Measurements from ENCODE around the gene RAB7B. TPM values are rescaled to one million over a fixed set of nuclear protein-coding genes. Genes with fewer than 3 reads are reported as not detected.
A peak's percentile ranks its signal among the peaks of the same experiment; 100 is the strongest.
"Not testable (repeated sequence)": the region's sequence is repeated elsewhere in the genome, so short reads cannot be mapped to it uniquely, and the experiment has no call there.

The RAB7B gene
- total RNA-seq, 1 donor from 2014 or later, result 0.13 TPM

- DNase-seq (ENCODE audit: low read depth), result peak; percentile 89
Measured at GRCh38 chr1:206001476-206001888, 1.7 kb downstream of the RAB7B start.

DNA sequence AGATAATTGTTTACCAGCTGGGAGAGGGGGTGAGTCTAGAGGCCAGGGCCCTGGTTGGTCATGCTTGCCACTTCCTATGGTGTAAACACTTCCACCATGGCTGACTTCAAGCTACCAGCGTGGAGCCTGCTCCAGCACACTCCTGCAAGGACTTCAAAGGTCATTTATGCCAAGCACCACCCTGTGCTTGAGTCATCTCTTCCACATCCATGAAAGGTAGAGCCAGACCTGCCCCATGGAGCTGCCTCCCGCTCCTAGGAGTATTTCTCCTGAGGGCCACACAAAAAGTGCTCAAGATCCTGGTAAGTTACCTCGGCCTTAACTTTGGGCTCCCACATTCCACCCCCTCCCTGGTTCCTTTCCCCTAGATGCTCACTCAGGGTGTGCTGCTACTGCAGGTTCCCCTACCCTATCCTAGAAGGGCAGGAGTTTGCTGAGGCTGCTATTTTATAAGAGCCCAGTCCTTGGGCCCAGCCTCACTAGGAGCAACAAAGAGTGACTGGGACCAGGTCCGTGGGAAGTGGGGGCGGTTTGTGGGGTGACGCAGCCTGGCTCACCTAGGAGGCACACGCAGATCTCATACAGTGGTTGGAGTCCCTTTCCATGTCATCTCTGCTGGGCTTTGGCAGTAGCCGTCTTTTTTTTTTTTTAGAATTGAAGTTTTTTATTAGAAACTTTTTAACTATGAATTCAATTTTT lies 2.4 kb downstream of the RAB7B start:
- Histone ChIP-seq H3K4me3 (ENCODE audit: low read depth, low read length) (no peak overlapping the region), H3K36me3 (ENCODE audit: control insufficient read depth, insufficient read depth, low read length) (no peaks in the 10 kb centered on the region), H3K27me3 (ENCODE audit: control insufficient read depth, insufficient read depth, low read length) (no peaks in the 10 kb centered on the region)
- TF ChIP-seq, protein P1, sequence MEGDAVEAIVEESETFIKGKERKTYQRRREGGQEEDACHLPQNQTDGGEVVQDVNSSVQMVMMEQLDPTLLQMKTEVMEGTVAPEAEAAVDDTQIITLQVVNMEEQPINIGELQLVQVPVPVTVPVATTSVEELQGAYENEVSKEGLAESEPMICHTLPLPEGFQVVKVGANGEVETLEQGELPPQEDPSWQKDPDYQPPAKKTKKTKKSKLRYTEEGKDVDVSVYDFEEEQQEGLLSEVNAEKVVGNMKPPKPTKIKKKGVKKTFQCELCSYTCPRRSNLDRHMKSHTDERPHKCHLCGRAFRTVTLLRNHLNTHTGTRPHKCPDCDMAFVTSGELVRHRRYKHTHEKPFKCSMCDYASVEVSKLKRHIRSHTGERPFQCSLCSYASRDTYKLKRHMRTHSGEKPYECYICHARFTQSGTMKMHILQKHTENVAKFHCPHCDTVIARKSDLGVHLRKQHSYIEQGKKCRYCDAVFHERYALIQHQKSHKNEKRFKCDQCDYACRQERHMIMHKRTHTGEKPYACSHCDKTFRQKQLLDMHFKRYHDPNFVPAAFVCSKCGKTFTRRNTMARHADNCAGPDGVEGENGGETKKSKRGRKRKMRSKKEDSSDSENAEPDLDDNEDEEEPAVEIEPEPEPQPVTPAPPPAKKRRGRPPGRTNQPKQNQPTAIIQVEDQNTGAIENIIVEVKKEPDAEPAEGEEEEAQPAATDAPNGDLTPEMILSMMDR (IDR thresholded peaks at IDR 0.05; ENCODE audit: insufficient read depth, low read length, poor library complexity, severe bottlenecking), result no peak
- DNase-seq (ENCODE audit: low read depth), result no peak

More at GRCh38 chr1:206001476-206001888, 1.7 kb downstream of the RAB7B start:
- no peaks in the 10 kb centered on the region for H3K36me3 ChIP-seq (ENCODE audit: control insufficient read depth, insufficient read depth, low read length)
- TF ChIP-seq, protein P1 (IDR thresholded peaks at IDR 0.05; ENCODE audit: insufficient read depth, low read length, poor library complexity, severe bottlenecking), result no peak
- no peaks in the 10 kb centered on the region for H3K27me3 ChIP-seq (ENCODE audit: control insufficient read depth, insufficient read depth, low read length)
- H3K4me3 ChIP-seq (ENCODE audit: low read depth, low read length), result no peak overlapping the region

- no peak for DNase-seq (ENCODE audit: low read depth)
- Histone ChIP-seq H3K27me3 (ENCODE audit: control insufficient read depth, insufficient read depth, low read length) (no peaks in the 10 kb centered on the region), H3K4me3 (ENCODE audit: low read depth, low read length) (no peak overlapping the region), H3K36me3 (ENCODE audit: control insufficient read depth, insufficient read depth, low read length) (no peaks in the 10 kb centered on the region)
- TF ChIP-seq, protein P1 (IDR thresholded peaks at IDR 0.05; ENCODE audit: insufficient read depth, low read length, poor library complexity, severe bottlenecking), result no peak
Measured at GRCh38 chr1:205998457-205999241, 4.5 kb downstream of the RAB7B start.

DNA sequence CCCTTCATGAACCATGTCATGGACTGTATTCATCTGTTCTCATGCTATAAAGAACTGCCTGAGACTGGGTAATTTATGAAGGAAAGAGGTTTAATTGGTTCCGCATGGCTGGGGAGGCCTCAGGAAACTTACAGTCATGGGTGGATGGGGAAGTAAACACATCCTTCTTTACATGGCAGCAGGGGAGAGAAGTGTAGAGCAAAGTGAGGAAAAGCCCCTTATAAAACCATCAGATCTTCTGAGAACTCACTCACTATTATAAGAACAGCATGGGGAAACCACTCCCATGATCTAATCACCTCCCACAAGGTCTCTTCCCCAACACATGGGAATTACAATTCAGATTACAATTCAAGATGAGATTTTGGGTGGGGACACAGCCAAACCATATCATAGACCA lies 6.6 kb downstream of the RAB7B start:
- not testable (repeated sequence) for H3K4me3 ChIP-seq (ENCODE audit: low read depth, low read length); H3K27me3 ChIP-seq (ENCODE audit: control insufficient read depth, insufficient read depth, low read length); H3K36me3 ChIP-seq (ENCODE audit: control insufficient read depth, insufficient read depth, low read length); DNase-seq (ENCODE audit: low read depth)

- Histone ChIP-seq H3K4me3 (ENCODE audit: low read depth, low read length) (no peak overlapping the region), H3K27me3 (ENCODE audit: control insufficient read depth, insufficient read depth, low read length) (no peaks in the 10 kb centered on the region), H3K36me3 (ENCODE audit: control insufficient read depth, insufficient read depth, low read length) (no peaks in the 10 kb centered on the region)
- no peak for DNase-seq (ENCODE audit: low read depth)
- TF ChIP-seq, protein P1 (IDR thresholded peaks at IDR 0.05; ENCODE audit: insufficient read depth, low read length, poor library complexity, severe bottlenecking), result no peak
Measured at GRCh38 chr1:205994346-205994745, 8.8 kb downstream of the RAB7B start.

- Histone ChIP-seq H3K36me3 (ENCODE audit: control insufficient read depth, insufficient read depth, low read length) (no peaks in the 10 kb centered on the region), H3K4me3 (ENCODE audit: low read depth, low read length) (no peak overlapping the region), H3K27me3 (ENCODE audit: control insufficient read depth, insufficient read depth, low read length) (no peaks in the 10 kb centered on the region)
- TF ChIP-seq, protein P1 (IDR thresholded peaks at IDR 0.05; ENCODE audit: insufficient read depth, low read length, poor library complexity, severe bottlenecking), result no peak
- DNase-seq (ENCODE audit: low read depth), result no peak
Measured at GRCh38 chr1:205993068-205993467, 10.1 kb downstream of the RAB7B start.
